ENCODE measurements around the gene MICU1. TPM values are rescaled to one million over a fixed set of nuclear protein-coding genes. Genes with fewer than 3 reads are reported as not detected.

Gene MICU1
- total and polyA plus RNA-seq, 2 of the 13 experiments (the other 11 are each of a cell fraction or from before 2014, with no cell fraction given), result 32.5 to 56.1 TPM

GRCh38 chr10:72320676-72321247 is 305.1 kb downstream of the MICU1 start (continued):
- TF ChIP-seq, protein P1, sequence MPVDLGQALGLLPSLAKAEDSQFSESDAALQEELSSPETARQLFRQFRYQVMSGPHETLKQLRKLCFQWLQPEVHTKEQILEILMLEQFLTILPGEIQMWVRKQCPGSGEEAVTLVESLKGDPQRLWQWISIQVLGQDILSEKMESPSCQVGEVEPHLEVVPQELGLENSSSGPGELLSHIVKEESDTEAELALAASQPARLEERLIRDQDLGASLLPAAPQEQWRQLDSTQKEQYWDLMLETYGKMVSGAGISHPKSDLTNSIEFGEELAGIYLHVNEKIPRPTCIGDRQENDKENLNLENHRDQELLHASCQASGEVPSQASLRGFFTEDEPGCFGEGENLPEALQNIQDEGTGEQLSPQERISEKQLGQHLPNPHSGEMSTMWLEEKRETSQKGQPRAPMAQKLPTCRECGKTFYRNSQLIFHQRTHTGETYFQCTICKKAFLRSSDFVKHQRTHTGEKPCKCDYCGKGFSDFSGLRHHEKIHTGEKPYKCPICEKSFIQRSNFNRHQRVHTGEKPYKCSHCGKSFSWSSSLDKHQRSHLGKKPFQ (CRISPR knock-in tag; IDR thresholded peaks at IDR 0.05; ENCODE audit: insufficient replicate concordance), result peak; percentile 46
- TF ChIP-seq ZNF354B (CRISPR knock-in tag; IDR thresholded peaks at IDR 0.05) (no peak), ISL2 (CRISPR knock-in tag; IDR thresholded peaks at IDR 0.05) (no peak; the same call in 1 of the 2 replicates), ZFY (CRISPR knock-in tag; IDR thresholded peaks at IDR 0.05) (peak; percentile 83), EHMT2 (IDR thresholded peaks at IDR 0.05; ENCODE audit: borderline replicate concordance, low read depth, low read length) (no peak), ZSCAN9 (CRISPR knock-in tag; IDR thresholded peaks at IDR 0.05; ENCODE audit: borderline replicate concordance) (no peak), ZNF629 (CRISPR knock-in tag; conservative IDR thresholded peaks at IDR 0.05) (peak; percentile 98), HOXA9 (CRISPR knock-in tag; IDR thresholded peaks at IDR 0.05; ENCODE audit: borderline replicate concordance) (no peak), ETV5 (CRISPR knock-in tag; IDR thresholded peaks at IDR 0.05; ENCODE audit: borderline replicate concordance) (peak; percentile 83), ASH2L (IDR thresholded peaks at IDR 0.05; ENCODE audit: insufficient read length, low read depth, low read length) (peak; percentile 35), ZNF280D (CRISPR knock-in tag; IDR thresholded peaks at IDR 0.05) (no peak), PRPF4 (IDR thresholded peaks at IDR 0.05; ENCODE audit: low read depth, low read length, poor library complexity, severe bottlenecking) (no peak), MTA3 (CRISPR knock-in tag; IDR thresholded peaks at IDR 0.05) (no peak), NFE2 (CRISPR knock-in tag; IDR thresholded peaks at IDR 0.05) (no peak), ZNF367 (CRISPR knock-in tag; IDR thresholded peaks at IDR 0.05; ENCODE audit: borderline replicate concordance) (no peak), ZNF138 (CRISPR knock-in tag; IDR thresholded peaks at IDR 0.05; ENCODE audit: low read depth) (no peak), PAF1 (CRISPR knock-in tag; IDR thresholded peaks at IDR 0.05) (no peak), ZFP91 (CRISPR knock-in tag; IDR thresholded peaks at IDR 0.05; ENCODE audit: borderline replicate concordance) (no peak; the same call in 1 of the 2 replicates), ATF4 (CRISPR knock-in tag; IDR thresholded peaks at IDR 0.05) (peak; percentile 99 to 100), CERS6 (CRISPR knock-in tag; IDR thresholded peaks at IDR 0.05) (no peak)

Measured in HepG2 (cell line).